SU-DHL-6 (cell line): ENCODE measurements around the gene CPPED1.

Experiments used
- H2AFZ ChIP-seq: fragments of 200-600 bp; sonication (generic); 2 replicates; pipeline ENCODE4 v1.6.1; 2014; ENCODE audit warnings: low read depth, mild to moderate bottlenecking, moderate library complexity, mixed read lengths, antibody characterized with exemption, low read length; ENCODE audit not compliant: severe bottlenecking
- H3F3A ChIP-seq: fragments of 200-600 bp; shearing (Covaris generic); 2 replicates; pipeline ENCODE4 v1.6.0; 2016; ENCODE audit warnings: antibody characterized with exemption, mild to moderate bottlenecking; ENCODE audit not compliant: insufficient read depth
- H3K27ac ChIP-seq: fragments of 200-600 bp; sonication (generic); 2 replicates; pipeline ENCODE4 v1.5.1; 2016; ENCODE audit warnings: low read depth, mild to moderate bottlenecking, low read length, moderate library complexity, mixed read lengths
- H3K27me3 ChIP-seq: fragments of 200-600 bp; sonication (generic), shearing (Covaris generic); 2 replicates; pipeline ENCODE4 v1.6.0; 2014; ENCODE audit warnings: mild to moderate bottlenecking, low read length
- H3K36me3 ChIP-seq: fragments of 200-600 bp; sonication (generic); 2 replicates; pipeline ENCODE4 v1.6.1; 2014; ENCODE audit warnings: mild to moderate bottlenecking, low read length, mixed read lengths
- H3K4me2 ChIP-seq: fragments of 300-600, 200-600 bp; shearing (Covaris generic), sonication (generic); 2 replicates; pipeline ENCODE4 v1.6.0; 2014; ENCODE audit warnings: low read length, low read depth, mild to moderate bottlenecking; ENCODE audit not compliant: poor library complexity, severe bottlenecking
- H3K4me3 ChIP-seq: fragments of 200-600 bp; sonication (generic); 2 replicates; pipeline ENCODE4 v1.5.1; 2014; ENCODE audit warnings: antibody characterized with exemption, low read length, mild to moderate bottlenecking, mixed read lengths; ENCODE audit not compliant: insufficient read depth, poor library complexity, severe bottlenecking
- H3K79me2 ChIP-seq: fragments of 200-600 bp; sonication (generic); 2 replicates; pipeline ENCODE4 v1.6.1; 2014; ENCODE audit warnings: mild to moderate bottlenecking, low read length, moderate library complexity; ENCODE audit not compliant: insufficient read depth
- H3K9ac ChIP-seq: fragments of 200-600 bp; sonication (generic); 2 replicates; pipeline ENCODE4 v1.7.0; 2014; ENCODE audit warnings: mild to moderate bottlenecking, low read length
- H3K9me2 ChIP-seq: fragments of 200-600 bp; sonication (generic); replicated peaks from 2 replicates; pipeline ENCODE4 v1.6.1; 2014; ENCODE audit warnings: low read length; ENCODE audit not compliant: insufficient read depth
- H3K9me3 ChIP-seq: fragments of 200-600 bp; sonication (generic); 2 replicates; pipeline ENCODE4 v1.6.1; 2014; ENCODE audit warnings: low read length, mixed read lengths; ENCODE audit not compliant: insufficient read depth
- H4K20me1 ChIP-seq: fragments of 200-600 bp; sonication (generic); 2 replicates; pipeline ENCODE4 v1.6.1; 2014; ENCODE audit warnings: low read depth, mild to moderate bottlenecking, antibody characterized with exemption, low read length, moderate library complexity, mixed read lengths
- CTCF ChIP-seq: fragments of 200-600 bp; sonication (generic); IDR thresholded peaks from one replicate; pipeline ENCODE4 v1.5.1; 2017; ENCODE audit warnings: antibody characterized with exemption, mild to moderate bottlenecking, low read length, moderate library complexity; ENCODE audit not compliant: insufficient read depth, poor library complexity, severe bottlenecking
- EZH2phosphoT487 ChIP-seq: fragments of 200-600 bp; sonication (generic), shearing (Covaris generic); conservative IDR thresholded peaks from 2 replicates; pipeline ENCODE4 v1.6.1; 2018; ENCODE audit warnings: mild to moderate bottlenecking, antibody characterized with exemption, low read length, moderate library complexity, mixed read lengths

Gene CPPED1

GRCh38 chr16:12750554-12750918 lies 53.2 kb downstream of the CPPED1 start:
- H3K36me3 ChIP-seq, result no peaks in the 10 kb centered on the region
- no peak overlapping the region for H3K27ac ChIP-seq
- no peak for TF ChIP-seq EZH2phosphoT487
- TF ChIP-seq CTCF, result no peak
- no peak overlapping the region for H3K4me2 ChIP-seq
- no peaks in the 10 kb centered on the region for H3K9me3 ChIP-seq
- no peak overlapping the region for H3K4me3 ChIP-seq
- no peak overlapping the region for H2AFZ ChIP-seq
- H3F3A ChIP-seq, result no peaks in the 10 kb centered on the region
- no peaks in the 10 kb centered on the region for H4K20me1 ChIP-seq
- H3K9ac ChIP-seq, result no peak overlapping the region
- no peaks in the 10 kb centered on the region for H3K9me2 ChIP-seq
- no peaks in the 10 kb centered on the region for H3K79me2 ChIP-seq
- H3K27me3 ChIP-seq, result no peaks in the 10 kb centered on the region

DNA sequence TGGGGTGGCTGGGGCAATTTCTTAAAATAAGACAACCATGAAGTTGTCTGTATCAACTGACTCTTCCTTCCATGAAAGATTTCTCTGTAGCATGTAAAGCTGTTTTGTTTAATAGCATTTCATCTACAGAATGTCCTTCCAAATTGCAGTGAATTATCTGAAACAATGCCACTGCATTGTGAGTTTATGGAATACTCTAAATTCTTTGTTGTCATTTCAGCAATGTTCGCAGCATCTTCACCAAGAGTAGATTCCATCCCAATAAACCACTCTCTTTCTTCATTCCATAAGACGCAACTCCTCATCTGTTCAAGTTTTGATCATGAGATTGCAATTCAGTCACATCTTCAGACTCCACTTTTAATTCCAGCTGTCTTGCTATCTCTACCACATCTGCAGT lies 54.6 kb downstream of the CPPED1 start:
- Histone ChIP-seq H3K9ac (no peak overlapping the region), H3K4me2 (no peak overlapping the region), H3K36me3 (no peaks in the 10 kb centered on the region), H3K9me3 (no peaks in the 10 kb centered on the region), H4K20me1 (no peaks in the 10 kb centered on the region), H3K27ac (no peak overlapping the region), H3K9me2 (no peaks in the 10 kb centered on the region), H3K27me3 (no peaks in the 10 kb centered on the region), H3K4me3 (no peak overlapping the region), H3K79me2 (no peaks in the 10 kb centered on the region), H3F3A (no peaks in the 10 kb centered on the region), H2AFZ (no peak overlapping the region)
- TF ChIP-seq EZH2phosphoT487 (no peak), CTCF (no peak)

GRCh38 chr16:12747827-12748226 lies 55.9 kb downstream of the CPPED1 start:
- Histone ChIP-seq H3K36me3 (no peaks in the 10 kb centered on the region), H3K9me3 (no peaks in the 10 kb centered on the region), H3K9me2 (no peaks in the 10 kb centered on the region), H3K27ac (no peak overlapping the region), H3K4me3 (no peak overlapping the region), H2AFZ (no peak overlapping the region), H3K4me2 (no peak overlapping the region), H3K9ac (no peak overlapping the region), H4K20me1 (no peaks in the 10 kb centered on the region), H3F3A (no peaks in the 10 kb centered on the region), H3K27me3 (no peaks in the 10 kb centered on the region), H3K79me2 (no peaks in the 10 kb centered on the region)
- TF ChIP-seq EZH2phosphoT487, result no peak
- TF ChIP-seq CTCF, result no peak

- Histone ChIP-seq H3K4me3 (no peak overlapping the region), H3K79me2 (no peaks in the 10 kb centered on the region), H3K9ac (no peak overlapping the region), H3K36me3 (no peaks in the 10 kb centered on the region), H3K4me2 (no peak overlapping the region), H4K20me1 (no peaks in the 10 kb centered on the region), H3F3A (no peaks in the 10 kb centered on the region), H3K27me3 (no peaks in the 10 kb centered on the region), H3K9me2 (no peaks in the 10 kb centered on the region), H2AFZ (no peak overlapping the region), H3K9me3 (no peaks in the 10 kb centered on the region), H3K27ac (no peak overlapping the region)
- TF ChIP-seq CTCF (no peak), EZH2phosphoT487 (no peak)
Observed at GRCh38 chr16:12747261-12747660, 56.4 kb downstream of the CPPED1 start.
